HCT116 (cell line): ENCODE data around the gene ANGPT4. TPM values are rescaled to one million over a fixed set of nuclear protein-coding genes. Genes with fewer than 3 reads are reported as not detected.

Experiments
- ATAC-seq: fragments of 200-7000 bp; cut with Tn5 transposase; 2 replicates; pipeline ENCODE4 v1.9.1; 2020; ENCODE audit warnings: mild to moderate bottlenecking, moderate library complexity
- BruUV-seq: library from RNA; stranded (reverse); fragments of 400-500 nt; replicated peaks from 2 replicates; lab custom pipeline; 2021; lab: Mats Ljungman, UMichigan
- CTCF ChIA-PET: fragments of 300-600 bp; sonication (Branson Sonifier 250); formaldehyde crosslinking; loops from one replicate; lab custom pipeline; 2021; ENCODE audit warnings: antibody characterized with exemption; lab: Charles Lee
- POLR2A ChIA-PET: fragments of 300-600, 350-600 bp; sonication (Branson Sonifier 250); formaldehyde crosslinking; loops from one replicate; lab custom pipeline; 2021; ENCODE audit warnings: antibody characterized with exemption; lab: Charles Lee
- RAD21 ChIA-PET, 2 experiments: fragments of 300-600 bp; sonication (Branson Sonifier 250); formaldehyde crosslinking; loops; one replicate each; lab custom pipeline; 2023; ENCODE audit warnings: low total read pairs in 2 of 2; ENCODE audit not compliant: uncharacterized antibody in 2 of 2, unreplicated experiment in 2 of 2, low non-redundant PET in 1 of 2; lab: Charles Lee
- DNase-seq: peaks from one replicate; pipeline ENCODE4 v3.0.0-alpha.2; 2010; ENCODE audit warnings: low read depth, low spot score
- H2AFZ ChIP-seq: fragments of 200-600 bp; shearing (Covaris generic), sonication (generic); 2 replicates; pipeline ENCODE4 v1.6.1; 2017; ENCODE audit warnings: low read depth, mixed run types, mixed read lengths, antibody characterized with exemption, low read length; ENCODE audit not compliant: poor library complexity, severe bottlenecking
- H3K27ac ChIP-seq: 2 replicates; pipeline ENCODE4 v1.5.1; 2012; ENCODE audit warnings: low read depth, low read length
- H3K27me3 ChIP-seq: fragments of 200-600 bp; sonication (generic); 2 replicates; pipeline ENCODE4 v1.6.1; 2016; ENCODE audit warnings: mixed run types, low read length, mixed read lengths; ENCODE audit not compliant: insufficient read depth
- H3K36me3 ChIP-seq, 2 experiments: fragments of 200-500 bp in 1 of 2; fragments of 200-600 bp in 1 of 2; sonication (Bioruptor generic) in 1 of 2; sonication (generic) in 1 of 2; 2 replicates each; pipeline versions ENCODE4 v1.5.1 to v1.6.1; 2014 to 2016; ENCODE audit warnings: low read length in 2 of 2, inconsistent platforms in 1 of 2, mixed read lengths in 1 of 2, mixed run types in 1 of 2; ENCODE audit not compliant: insufficient read depth in 2 of 2, control insufficient read depth in 1 of 2
- H3K4me1 ChIP-seq, 2 experiments: fragments of 200-600 bp in 1 of 2; sonication (generic) in 1 of 2; 2 replicates each; pipeline versions ENCODE4 v1.5.1 to v1.6.1; 2012 to 2017; ENCODE audit warnings: low read length in 2 of 2, inconsistent platforms in 1 of 2, mild to moderate bottlenecking in 1 of 2, mixed read lengths in 1 of 2, mixed run types in 1 of 2, moderate library complexity in 1 of 2; ENCODE audit not compliant: insufficient read depth in 2 of 2, control insufficient read depth in 1 of 2
- H3K4me2 ChIP-seq: fragments of 200-600 bp; sonication (generic); 2 replicates; pipeline ENCODE4 v1.6.1; 2017; ENCODE audit warnings: mixed run types, low read length, mixed read lengths
- H3K4me3 ChIP-seq, 2 experiments: fragments of 200-600 bp in 1 of 2; sonication (generic) in 1 of 2; replicated peaks in 1 of 2; 2 replicates each; pipeline ENCODE4 v1.5.1; 2011 to 2016; ENCODE audit warnings: low read length in 2 of 2, control low read depth in 1 of 2, low read depth in 1 of 2, mild to moderate bottlenecking in 1 of 2, mixed read lengths in 1 of 2, mixed run types in 1 of 2
- H3K79me2 ChIP-seq: fragments of 200-600 bp; sonication (generic); 2 replicates; pipeline ENCODE4 v1.6.1; 2017; ENCODE audit warnings: mild to moderate bottlenecking, mixed run types, low read length, moderate library complexity, mixed read lengths; ENCODE audit not compliant: insufficient read depth
- H3K9ac ChIP-seq: fragments of 200-600 bp; sonication (generic); 2 replicates; pipeline ENCODE4 v1.6.1; 2016; ENCODE audit warnings: low read length, mixed read lengths
- H3K9me2 ChIP-seq: fragments of 200-600 bp; sonication (generic), shearing (Covaris generic); 2 replicates; pipeline ENCODE4 v1.6.1; 2017; ENCODE audit warnings: mixed run types, mild to moderate bottlenecking, moderate library complexity; ENCODE audit not compliant: insufficient read depth
- H3K9me3 ChIP-seq, 2 experiments: fragments of 200-500 bp in 1 of 2; fragments of 200-600 bp in 1 of 2; sonication (Bioruptor generic) in 1 of 2; sonication (generic) in 1 of 2; 2 replicates each; pipeline ENCODE4 v1.6.1; 2014 to 2017; ENCODE audit warnings: low read length in 2 of 2, mixed read lengths in 2 of 2, inconsistent platforms in 1 of 2, low read depth in 1 of 2, mild to moderate bottlenecking in 1 of 2, mixed run types in 1 of 2, moderate library complexity in 1 of 2; ENCODE audit not compliant: control insufficient read depth in 1 of 2, insufficient read depth in 1 of 2
- H4K20me1 ChIP-seq: fragments of 200-600 bp; sonication (generic), shearing (Covaris generic); 2 replicates; pipeline ENCODE4 v1.6.1; 2017; ENCODE audit warnings: mixed run types, mild to moderate bottlenecking, moderate library complexity; ENCODE audit not compliant: insufficient read depth
- CBX3 ChIP-seq: IDR thresholded peaks from 2 replicates; pipeline ENCODE4 v1.6.1; 2012; ENCODE audit warnings: low read depth
- CEBPB ChIP-seq: IDR thresholded peaks from 2 replicates; pipeline ENCODE4 v1.6.1; 2012; ENCODE audit warnings: low read depth
- EGR1 ChIP-seq: IDR thresholded peaks from 2 replicates; pipeline ENCODE4 v1.6.1; 2012; ENCODE audit warnings: low read depth
- ELF1 ChIP-seq: IDR thresholded peaks from 2 replicates; pipeline ENCODE4 v1.6.1; 2012; ENCODE audit warnings: low read depth, borderline replicate concordance
- EZH2 ChIP-seq: fragments of 200-600 bp; sonication (generic); IDR thresholded peaks from 2 replicates; pipeline ENCODE4 v1.6.1; 2017; ENCODE audit warnings: antibody characterized with exemption, mixed run types
- FOSL1 ChIP-seq: IDR thresholded peaks from 2 replicates; pipeline ENCODE4 v1.6.1; 2012; ENCODE audit warnings: low read depth
- JUND ChIP-seq: IDR thresholded peaks from 2 replicates; pipeline ENCODE4 v1.6.1; 2012
- MAX ChIP-seq: IDR thresholded peaks from 2 replicates; pipeline ENCODE4 v1.6.1; 2012
- RAD21 ChIP-seq: IDR thresholded peaks from 2 replicates; pipeline ENCODE4 v1.6.1; 2012; ENCODE audit warnings: low read depth, mild to moderate bottlenecking
- SP1 ChIP-seq: IDR thresholded peaks from 2 replicates; pipeline ENCODE4 v1.6.1; 2012; ENCODE audit warnings: low read depth
- TCF7L2 ChIP-seq: IDR thresholded peaks from 2 replicates; pipeline ENCODE4 v1.7.0; 2011; ENCODE audit warnings: borderline replicate concordance, inconsistent platforms; ENCODE audit not compliant: insufficient read depth, insufficient read length; ENCODE audit errors: extremely low read depth
- YY1 ChIP-seq: IDR thresholded peaks from 2 replicates; pipeline ENCODE4 v1.6.1; 2011; ENCODE audit warnings: low read length, low read depth, moderate library complexity, mild to moderate bottlenecking; ENCODE audit not compliant: insufficient replicate concordance; ENCODE audit errors: extremely low read depth
- ZFX ChIP-seq: fragments of 450-650 bp; IDR thresholded peaks from 2 replicates; pipeline ENCODE4 v1.6.1; 2017
- intact Hi-C: fragments of 100-400 bp; cut with micrococcal nuclease; formaldehyde crosslinking; loops from 2 replicates; pipeline ENCODE4 v1.10.0; 2022
- total RNA-seq: library from RNA; stranded (reverse); gene quantifications from one replicate; pipeline ENCODE4 v1.2.1, GENCODE V29; 2021; ENCODE audit not compliant: unreplicated experiment

ANGPT4 gene
- total RNA-seq, 1 experiment from 2014 or later, result not detected

DNA sequence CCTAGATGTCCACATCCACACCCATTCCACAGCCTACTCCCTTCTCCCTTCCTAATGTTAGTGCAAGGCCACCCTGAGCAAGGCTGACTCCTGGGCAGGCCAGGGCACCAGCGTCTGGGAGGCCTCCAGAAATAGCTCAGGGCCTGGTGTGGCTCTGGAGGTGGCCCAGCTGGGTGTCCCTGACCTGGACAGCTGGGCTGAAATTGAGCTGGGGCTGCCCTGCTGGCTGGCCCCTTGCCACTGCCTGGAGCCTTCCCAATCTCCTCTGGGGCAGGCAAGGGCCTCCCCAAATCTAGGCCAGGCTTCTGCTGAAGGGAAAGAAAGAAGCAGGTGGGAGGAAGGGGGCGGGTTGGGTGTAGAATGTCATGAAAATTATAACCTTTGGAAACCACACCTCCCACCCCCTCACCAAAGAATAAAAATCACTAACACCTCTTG lies 80.5 kb downstream of the ANGPT4 start:
- intact Hi-C loops, result no loop called here
- no peaks in the 10 kb centered on the region for H4K20me1 ChIP-seq
- TF ChIP-seq ZFX (0 out of 2 replicates have a peak, but pooled peaks have one; percentile 9), CEBPB (no peak)
- TF ChIP-seq, all 23 proteins: peak for 1
- Histone ChIP-seq H3K36me3 (no peaks in the 10 kb centered on the region), H3K4me2 (peak overlapping the region; percentile 63), H3K4me3 (peak overlapping the region in 1 of 2 experiments; percentile 32; a peak in 1 of 4 replicates), H3K4me1 (peaks cover 20 to 42% of the 10 kb centered on the region in 2 experiments), H3K27me3 (no peaks in the 10 kb centered on the region), H3K9me2 (no peaks in the 10 kb centered on the region), H3K27ac (no peak overlapping the region), H3K9me3 (no peaks in the 10 kb centered on the region), H3K9ac (0 out of 2 replicates have a peak overlapping the region, but pooled peaks have one; percentile 17), H2AFZ (no peak overlapping the region), H3K79me2 (peaks cover 31% of the 10 kb centered on the region)
- ChIA-PET RAD21 (no interaction called here), POLR2A (no interaction called here), CTCF (interaction anchor here (1.0 to 1.3 kb wide), 2 partner anchors 19 to 120 kb away, joined by 3 to 6 read pairs; no protein-coding TSS in a partner anchor)
- BruUV-seq, result no TSS peak
- DNase-seq (no peak), ATAC-seq (no peak)

- Histone ChIP-seq H3K27me3 (no peaks in the 10 kb centered on the region), H4K20me1 (no peaks in the 10 kb centered on the region), H3K36me3 (no peaks in the 10 kb centered on the region), H2AFZ (no peak overlapping the region), H3K9ac (peak overlapping the region; percentile 67), H3K4me3 (peak overlapping the region; percentile 54 to 84), H3K4me1 (peaks cover 18 to 37% of the 10 kb centered on the region in 2 experiments), H3K79me2 (peaks cover 31% of the 10 kb centered on the region), H3K4me2 (peak overlapping the region; percentile 95)
- BruUV-seq, result TSS peak; percentile 67
- ATAC-seq, result peak; percentile 21
- no peak for DNase-seq
- intact Hi-C loops, result no loop called here
- CTCF ChIA-PET, result interaction anchor here (0.9 to 1.9 kb wide), 3 partner anchors 16 to 123 kb away, joined by 4 to 15 read pairs (median 6); no protein-coding TSS in a partner anchor
- TF ChIP-seq ZFX, result no peak
- TF ChIP-seq SP1, result no peak
- no peak for TF ChIP-seq EZH2
- no peak for TF ChIP-seq ELF1
- no peak for TF ChIP-seq EGR1
- no peak for TF ChIP-seq CBX3
- TF ChIP-seq YY1, result no peak
- no peak for TF ChIP-seq CEBPB
- TF ChIP-seq MAX, result no peak
- TF ChIP-seq RAD21, result no peak
- no peak for TF ChIP-seq JUND
- TF ChIP-seq TCF7L2, result no peak
- no peak for TF ChIP-seq FOSL1
- TF ChIP-seq, all 23 proteins: peak for 0
- POLR2A ChIA-PET, result no interaction called here
- peak overlapping the region; percentile 88; the same call in 1 of the 2 replicates for H3K27ac ChIP-seq
- no peaks in the 10 kb centered on the region for H3K9me3 ChIP-seq
- RAD21 ChIA-PET, result interaction anchor here in 1 of 2 experiments (1.3 kb wide), 1 partner anchor 16 kb away, joined by 3 read pairs; no protein-coding TSS in a partner anchor
- H3K9me2 ChIP-seq, result no peaks in the 10 kb centered on the region
Measured at GRCh38 chr20:834151-834746, 81.9 kb downstream of the ANGPT4 start.
